Activated CD4-positive, alpha-beta memory T cell treated with anti-CD3 and anti-CD28 coated beads for 36 hours (primary cell): ENCODE measurements around the gene TIAM1. TPM values are rescaled to one million over a fixed set of nuclear protein-coding genes. Genes with fewer than 3 reads are reported as not detected.

Experiments used
- CTCF ChIA-PET: fragments of 350-600 bp; sonication (Branson Sonifier 250); formaldehyde crosslinking; loops from one replicate; lab custom pipeline; 2021; ENCODE audit warnings: antibody characterized with exemption, inconsistent platforms; lab: Charles Lee
- POLR2A ChIA-PET: fragments of 350-600 bp; sonication (Branson Sonifier 250); formaldehyde crosslinking; loops from one replicate; lab custom pipeline; 2021; ENCODE audit warnings: antibody characterized with exemption; lab: Charles Lee
- DNase-seq: peaks from one replicate; pipeline ENCODE4 v3.0.0-alpha.2; 2020
- H3K27ac Mint-ChIP-seq: one replicate; pipeline ENCODE4 v1.8.0; 2021; ENCODE audit warnings: mixed read lengths
- H3K27me3 Mint-ChIP-seq: one replicate; pipeline ENCODE4 v1.8.0; 2021; ENCODE audit warnings: mixed read lengths
- H3K36me3 Mint-ChIP-seq: one replicate; pipeline ENCODE4 v1.8.0; 2021; ENCODE audit warnings: mixed read lengths
- H3K4me1 Mint-ChIP-seq: one replicate; pipeline ENCODE4 v1.8.0; 2021; ENCODE audit warnings: low read depth, mixed read lengths
- H3K4me3 Mint-ChIP-seq: one replicate; pipeline ENCODE4 v1.8.0; 2021; ENCODE audit warnings: mild to moderate bottlenecking, mixed read lengths
- H3K9me3 Mint-ChIP-seq: one replicate; pipeline ENCODE4 v1.8.0; 2021; ENCODE audit warnings: mixed read lengths
- intact Hi-C: fragments of 100-400 bp; cut with micrococcal nuclease; formaldehyde crosslinking; loops from one replicate; pipeline ENCODE4 v1.15.1; 2023
- total RNA-seq, 2 experiments: library from RNA; stranded (reverse); gene quantifications; one replicate each; pipeline ENCODE4 v1.2.3, GENCODE V29; 2021

TIAM1 gene
- total RNA-seq, 2 experiments from 2014 or later = 74.8 to 74.9 TPM

- H3K4me3 Mint-ChIP-seq = no peak overlapping the region
- peak overlapping the region; percentile 76 for H3K27ac Mint-ChIP-seq
- POLR2A ChIA-PET = interaction anchor here (1.2 to 2.1 kb wide), 2 partner anchors 13 to 19 kb away, joined by 3 to 11 read pairs; no protein-coding TSS in a partner anchor
Observed at GRCh38 chr21:31162079-31162699, 181.9 kb downstream of the TIAM1 start.

GRCh38 chr21:31161157-31161556 is 182.9 kb downstream of the TIAM1 start:
- Mint-ChIP-seq H3K9me3 (peaks cover 14% of the 10 kb centered on the region), H3K4me1 (peaks cover 84% of the 10 kb centered on the region), H3K36me3 (peaks cover 47% of the 10 kb centered on the region), H3K4me3 (peak overlapping the region; percentile 53), H3K27me3 (no peaks in the 10 kb centered on the region), H3K27ac (peak overlapping the region; percentile 77)
- DNase-seq = peak; percentile 58
- ChIA-PET CTCF (interaction anchor here (0.5 to 3.4 kb wide), 4 partner anchors 15 to 398 kb away, joined by 3 to 16 read pairs (median 3); no protein-coding TSS in a partner anchor), POLR2A (interaction anchor here (0.6 to 0.8 kb wide), 2 partner anchors 12 to 20 kb away, joined by 3 read pairs; no protein-coding TSS in a partner anchor)
- intact Hi-C loops = loop anchor here (2.0 kb wide), 1 partner anchor 16 kb away; no protein-coding TSS in a partner anchor

More at GRCh38 chr21:31162079-31162699, 181.9 kb downstream of the TIAM1 start:
- Mint-ChIP-seq H3K27me3 (no peaks in the 10 kb centered on the region), H3K36me3 (peaks cover 41% of the 10 kb centered on the region), H3K4me1 (peaks cover 87% of the 10 kb centered on the region), H3K9me3 (peaks cover 6% of the 10 kb centered on the region)
- CTCF ChIA-PET = interaction anchor here (1.6 to 3.4 kb wide), 2 partner anchors 14 to 19 kb away, joined by 5 to 16 read pairs; no protein-coding TSS in a partner anchor
- no peak for DNase-seq
- intact Hi-C loops = no loop called here

- Mint-ChIP-seq H3K36me3 (peaks cover 47% of the 10 kb centered on the region), H3K4me1 (peaks cover 81% of the 10 kb centered on the region), H3K4me3 (peak overlapping the region; percentile 51), H3K9me3 (peaks cover 14% of the 10 kb centered on the region), H3K27me3 (no peaks in the 10 kb centered on the region), H3K27ac (peak overlapping the region; percentile 77)
- POLR2A ChIA-PET = interaction anchor here (1.5 kb wide), 1 partner anchor 22 kb away, joined by 5 read pairs; no protein-coding TSS in a partner anchor
- no peak for DNase-seq
- intact Hi-C loops = loop anchor here (1.0 to 2.0 kb wide), 2 partner anchors 17 to 27 kb away; no protein-coding TSS in a partner anchor
- CTCF ChIA-PET = interaction anchor here (1.2 to 1.7 kb wide), 3 partner anchors 13 to 61 kb away, joined by 3 to 13 read pairs (median 3); no protein-coding TSS in a partner anchor
Observed at GRCh38 chr21:31159808-31160207, 184.3 kb downstream of the TIAM1 start.

GRCh38 chr21:31158789-31159581 is 185.1 kb downstream of the TIAM1 start:
- ChIA-PET CTCF (interaction anchor here (0.6 to 1.7 kb wide), 4 partner anchors 12 to 445 kb away, joined by 3 to 13 read pairs (median 3); no protein-coding TSS in a partner anchor), POLR2A (interaction anchor here (0.6 to 1.5 kb wide), 2 partner anchors 23 to 181 kb away, joined by 3 to 5 read pairs; no protein-coding TSS in a partner anchor)
- Mint-ChIP-seq H3K27me3 (no peaks in the 10 kb centered on the region), H3K36me3 (peaks cover 49% of the 10 kb centered on the region), H3K27ac (peak overlapping the region; percentile 66), H3K4me1 (peaks cover 84% of the 10 kb centered on the region), H3K9me3 (peaks cover 14% of the 10 kb centered on the region), H3K4me3 (peak overlapping the region; percentile 3)
- intact Hi-C loops = loop anchor here (1.0 kb wide), 1 partner anchor 26 kb away; no protein-coding TSS in a partner anchor
- DNase-seq = no peak

- H3K27me3 Mint-ChIP-seq = no peaks in the 10 kb centered on the region
- H3K36me3 Mint-ChIP-seq = peaks cover 50% of the 10 kb centered on the region
- H3K4me3 Mint-ChIP-seq = no peak overlapping the region
- ChIA-PET POLR2A (no interaction called here), CTCF (no interaction called here)
- peaks cover 14% of the 10 kb centered on the region for H3K9me3 Mint-ChIP-seq
- DNase-seq = no peak
- H3K27ac Mint-ChIP-seq = no peak overlapping the region
- H3K4me1 Mint-ChIP-seq = peaks cover 78% of the 10 kb centered on the region
- intact Hi-C loops = no loop called here
Observed at GRCh38 chr21:31157756-31158155, 186.3 kb downstream of the TIAM1 start.

GRCh38 chr21:31156662-31157061 is 187.4 kb downstream of the TIAM1 start:
- Mint-ChIP-seq H3K9me3 (peaks cover 14% of the 10 kb centered on the region), H3K4me3 (no peak overlapping the region), H3K27me3 (no peaks in the 10 kb centered on the region), H3K36me3 (peaks cover 54% of the 10 kb centered on the region), H3K27ac (peak overlapping the region; percentile 23), H3K4me1 (peaks cover 75% of the 10 kb centered on the region)
- no peak for DNase-seq
- ChIA-PET POLR2A (interaction anchor here (0.5 to 1.6 kb wide), 4 partner anchors 17 to 1215 kb away, joined by 3 to 4 read pairs (median 3); no protein-coding TSS in a partner anchor), CTCF (interaction anchor here (0.8 to 2.1 kb wide), 4 partner anchors 24 to 447 kb away, joined by 3 to 5 read pairs (median 4); no protein-coding TSS in a partner anchor)
- intact Hi-C loops = no loop called here

GRCh38 chr21:31156169-31156568 is 187.9 kb downstream of the TIAM1 start:
- H3K27ac Mint-ChIP-seq = no peak overlapping the region
- no peaks in the 10 kb centered on the region for H3K27me3 Mint-ChIP-seq
- peaks cover 59% of the 10 kb centered on the region for H3K36me3 Mint-ChIP-seq
- H3K4me3 Mint-ChIP-seq = no peak overlapping the region
- H3K4me1 Mint-ChIP-seq = peaks cover 75% of the 10 kb centered on the region
- intact Hi-C loops = no loop called here
- no peak for DNase-seq
- ChIA-PET POLR2A (interaction anchor here (0.5 to 1.6 kb wide), 5 partner anchors 17 to 1216 kb away, joined by 3 to 4 read pairs (median 3); no protein-coding TSS in a partner anchor), CTCF (interaction anchor here (0.8 to 2.1 kb wide), 4 partner anchors 24 to 448 kb away, joined by 3 to 5 read pairs (median 4); no protein-coding TSS in a partner anchor)
- peaks cover 14% of the 10 kb centered on the region for H3K9me3 Mint-ChIP-seq

- Mint-ChIP-seq H3K9me3 (no peaks in the 10 kb centered on the region), H3K4me3 (no peak overlapping the region), H3K36me3 (peaks cover 71% of the 10 kb centered on the region), H3K4me1 (peaks cover 59% of the 10 kb centered on the region), H3K27me3 (no peaks in the 10 kb centered on the region), H3K27ac (no peak overlapping the region)
- intact Hi-C loops = no loop called here
- no peak for DNase-seq
- ChIA-PET POLR2A (no interaction called here), CTCF (no interaction called here)
Observed at GRCh38 chr21:31151156-31152045, 192.7 kb downstream of the TIAM1 start.

GRCh38 chr21:31145274-31145673 is 198.8 kb downstream of the TIAM1 start:
- H3K4me3 Mint-ChIP-seq = no peak overlapping the region
- no peak for DNase-seq
- intact Hi-C loops = no loop called here
- POLR2A ChIA-PET = no interaction called here
- H3K27me3 Mint-ChIP-seq = no peaks in the 10 kb centered on the region
- CTCF ChIA-PET = no interaction called here
- H3K9me3 Mint-ChIP-seq = no peaks in the 10 kb centered on the region
- no peak overlapping the region for H3K27ac Mint-ChIP-seq
- H3K36me3 Mint-ChIP-seq = peaks cover 54% of the 10 kb centered on the region
- peaks cover 44% of the 10 kb centered on the region for H3K4me1 Mint-ChIP-seq

GRCh38 chr21:31143036-31143435 is 201.0 kb downstream of the TIAM1 start:
- H3K36me3 Mint-ChIP-seq = peaks cover 47% of the 10 kb centered on the region
- H3K9me3 Mint-ChIP-seq = no peaks in the 10 kb centered on the region
- H3K4me1 Mint-ChIP-seq = peaks cover 40% of the 10 kb centered on the region
- no peak for DNase-seq
- ChIA-PET CTCF (no interaction called here), POLR2A (no interaction called here)
- intact Hi-C loops = no loop called here
- no peaks in the 10 kb centered on the region for H3K27me3 Mint-ChIP-seq
- no peak overlapping the region for H3K27ac Mint-ChIP-seq
- no peak overlapping the region for H3K4me3 Mint-ChIP-seq

- DNase-seq = peak; percentile 46
- peaks cover 46% of the 10 kb centered on the region for H3K36me3 Mint-ChIP-seq
Observed at GRCh38 chr21:31142600-31142999, 201.5 kb downstream of the TIAM1 start.

More at GRCh38 chr21:31142600-31142999, 201.5 kb downstream of the TIAM1 start:
- Mint-ChIP-seq H3K9me3 (no peaks in the 10 kb centered on the region), H3K27ac (no peak overlapping the region), H3K4me1 (peaks cover 39% of the 10 kb centered on the region), H3K27me3 (no peaks in the 10 kb centered on the region), H3K4me3 (no peak overlapping the region)
- intact Hi-C loops = no loop called here
- ChIA-PET CTCF (no interaction called here), POLR2A (no interaction called here)
